ENCODE measurements around the gene OFD1.

Gene OFD1

DNA sequence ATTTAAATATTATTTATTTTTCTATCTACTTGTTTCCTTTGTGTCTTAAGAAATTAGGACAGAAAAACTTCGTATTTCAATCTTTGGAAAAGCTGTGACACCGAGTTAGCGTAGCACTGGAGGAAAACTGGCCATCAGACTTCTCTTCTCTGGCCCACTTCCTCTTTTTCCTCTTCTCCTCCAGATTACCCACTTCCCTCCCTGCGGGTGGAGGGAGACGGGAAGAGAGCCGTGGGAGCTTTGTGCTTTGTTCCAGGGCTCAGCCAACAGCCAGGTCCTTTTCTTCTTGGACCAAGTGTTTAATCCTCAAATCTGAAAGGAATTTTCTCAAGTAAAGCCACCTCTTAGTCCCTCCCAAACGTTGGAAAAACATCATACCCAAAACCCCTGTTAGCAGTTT lies 29.7 kb downstream of the OFD1 start:
- H3K4me3 ChIP-seq (IDR thresholded peaks at IDR 0.05; ENCODE audit: insufficient read depth, low read depth, low read length) = no peak overlapping the region
- no peak overlapping the region for H3K9ac ChIP-seq
- H3K4me1 ChIP-seq (ENCODE audit: low read depth, poor library complexity, severe bottlenecking) = peaks cover 7% of the 10 kb centered on the region
- no peaks in the 10 kb centered on the region for H3K79me2 ChIP-seq (ENCODE audit: insufficient read depth, low read depth)
- no peak overlapping the region for H3K27ac ChIP-seq
- no peaks in the 10 kb centered on the region for H4K20me1 ChIP-seq (ENCODE audit: insufficient read depth)
- no peaks in the 10 kb centered on the region; the same call in 1 of the 2 replicates for H3K36me3 ChIP-seq (ENCODE audit: insufficient read depth)
- no peak overlapping the region for H2AFZ ChIP-seq (ENCODE audit: low read depth)
- TF ChIP-seq, protein P1, sequence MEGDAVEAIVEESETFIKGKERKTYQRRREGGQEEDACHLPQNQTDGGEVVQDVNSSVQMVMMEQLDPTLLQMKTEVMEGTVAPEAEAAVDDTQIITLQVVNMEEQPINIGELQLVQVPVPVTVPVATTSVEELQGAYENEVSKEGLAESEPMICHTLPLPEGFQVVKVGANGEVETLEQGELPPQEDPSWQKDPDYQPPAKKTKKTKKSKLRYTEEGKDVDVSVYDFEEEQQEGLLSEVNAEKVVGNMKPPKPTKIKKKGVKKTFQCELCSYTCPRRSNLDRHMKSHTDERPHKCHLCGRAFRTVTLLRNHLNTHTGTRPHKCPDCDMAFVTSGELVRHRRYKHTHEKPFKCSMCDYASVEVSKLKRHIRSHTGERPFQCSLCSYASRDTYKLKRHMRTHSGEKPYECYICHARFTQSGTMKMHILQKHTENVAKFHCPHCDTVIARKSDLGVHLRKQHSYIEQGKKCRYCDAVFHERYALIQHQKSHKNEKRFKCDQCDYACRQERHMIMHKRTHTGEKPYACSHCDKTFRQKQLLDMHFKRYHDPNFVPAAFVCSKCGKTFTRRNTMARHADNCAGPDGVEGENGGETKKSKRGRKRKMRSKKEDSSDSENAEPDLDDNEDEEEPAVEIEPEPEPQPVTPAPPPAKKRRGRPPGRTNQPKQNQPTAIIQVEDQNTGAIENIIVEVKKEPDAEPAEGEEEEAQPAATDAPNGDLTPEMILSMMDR (conservative IDR thresholded peaks at IDR 0.05; ENCODE audit: low read depth, low read length) = no peak
- H3K4me2 ChIP-seq = no peak overlapping the region
- no peaks in the 10 kb centered on the region for H3K27me3 ChIP-seq (ENCODE audit: insufficient read depth, low read depth)

DNA sequence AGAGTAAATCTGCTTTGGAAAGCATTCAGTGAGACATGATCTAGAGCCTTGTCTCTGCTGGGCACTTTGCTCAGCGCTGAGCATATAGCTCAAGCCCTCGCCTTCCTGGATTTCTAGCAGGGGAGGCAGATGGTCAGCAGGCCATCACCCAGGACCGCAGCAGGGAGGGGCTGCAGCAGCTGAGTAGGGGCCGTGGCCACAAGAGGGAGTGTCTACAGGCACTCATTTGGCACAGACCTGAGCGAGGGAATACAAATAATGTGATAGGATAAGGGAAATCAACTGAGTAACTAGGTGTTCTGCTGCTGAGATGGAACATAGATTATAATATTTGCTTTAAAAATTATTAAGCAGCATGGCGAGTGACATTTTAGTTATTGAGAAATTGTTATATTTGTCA lies 30.2 kb downstream of the OFD1 start:
- no peaks in the 10 kb centered on the region for H3K79me2 ChIP-seq (ENCODE audit: insufficient read depth, low read depth)
- peaks cover 3% of the 10 kb centered on the region for H3K4me1 ChIP-seq (ENCODE audit: low read depth, poor library complexity, severe bottlenecking)
- H4K20me1 ChIP-seq (ENCODE audit: insufficient read depth) = no peaks in the 10 kb centered on the region
- H3K36me3 ChIP-seq (ENCODE audit: insufficient read depth) = no peaks in the 10 kb centered on the region; the same call in 1 of the 2 replicates
- no peak overlapping the region for H2AFZ ChIP-seq (ENCODE audit: low read depth)
- no peak overlapping the region for H3K9ac ChIP-seq
- H3K27ac ChIP-seq = no peak overlapping the region
- TF ChIP-seq, protein P1 (conservative IDR thresholded peaks at IDR 0.05; ENCODE audit: low read depth, low read length) = no peak
- no peak overlapping the region for H3K4me2 ChIP-seq
- no peaks in the 10 kb centered on the region for H3K27me3 ChIP-seq (ENCODE audit: insufficient read depth, low read depth)
- H3K4me3 ChIP-seq (IDR thresholded peaks at IDR 0.05; ENCODE audit: insufficient read depth, low read depth, low read length) = no peak overlapping the region

DNA sequence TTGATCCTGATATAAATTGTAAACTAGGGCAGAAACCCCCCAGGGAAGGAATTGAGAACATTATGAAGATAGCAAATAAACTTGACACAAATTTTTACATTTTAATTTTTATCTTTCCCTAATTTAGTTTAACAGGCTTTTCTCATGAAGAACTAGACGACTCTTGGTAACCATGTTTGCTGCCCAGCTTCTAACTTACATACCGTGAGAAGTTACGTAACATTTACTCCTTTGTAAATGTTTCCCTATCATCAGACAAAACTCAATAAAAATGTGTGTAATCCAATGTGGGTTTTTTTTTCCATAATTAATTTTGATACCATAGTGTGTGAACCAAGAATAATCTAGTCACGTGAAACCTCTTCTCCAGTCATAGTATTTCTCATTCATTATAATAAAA lies 34.4 kb downstream of the OFD1 start:
- Histone ChIP-seq H3K9ac (no peak overlapping the region), H4K20me1 (ENCODE audit: insufficient read depth) (no peaks in the 10 kb centered on the region), H3K4me1 (ENCODE audit: low read depth, poor library complexity, severe bottlenecking) (no peaks in the 10 kb centered on the region), H3K27me3 (ENCODE audit: insufficient read depth, low read depth) (no peaks in the 10 kb centered on the region), H3K79me2 (ENCODE audit: insufficient read depth, low read depth) (no peaks in the 10 kb centered on the region), H2AFZ (ENCODE audit: low read depth) (no peak overlapping the region), H3K36me3 (ENCODE audit: insufficient read depth) (no peaks in the 10 kb centered on the region), H3K4me2 (no peak overlapping the region), H3K27ac (no peak overlapping the region), H3K4me3 (IDR thresholded peaks at IDR 0.05; ENCODE audit: insufficient read depth, low read depth, low read length) (no peak overlapping the region)
- TF ChIP-seq, protein P1 (conservative IDR thresholded peaks at IDR 0.05; ENCODE audit: low read depth, low read length) = no peak

DNA sequence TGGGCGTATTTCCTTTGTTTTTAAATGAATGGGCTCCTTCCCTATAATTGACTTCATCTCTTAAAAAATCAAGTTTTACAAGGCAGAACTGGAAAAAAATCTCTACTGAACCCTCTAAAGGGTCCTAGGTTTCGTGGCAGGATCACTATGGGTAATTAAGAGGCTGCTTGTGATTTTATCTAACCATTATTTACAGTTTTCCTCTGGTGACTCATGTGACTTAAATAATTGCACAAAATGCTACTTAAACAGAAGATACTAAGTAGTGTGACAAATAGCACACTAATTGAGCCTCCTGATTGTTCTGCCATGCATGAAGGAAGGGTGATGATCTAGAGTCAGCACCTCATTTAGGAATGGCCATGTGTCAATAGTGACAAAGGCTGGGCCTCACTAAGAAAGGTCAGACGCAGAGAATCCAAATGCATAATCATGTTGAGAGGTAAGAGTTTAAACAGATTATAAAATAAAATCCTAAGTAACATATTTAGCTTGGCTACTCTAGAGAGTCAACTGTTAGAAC lies 35.5 kb downstream of the OFD1 start:
- H3K36me3 ChIP-seq (ENCODE audit: insufficient read depth) = no peaks in the 10 kb centered on the region
- no peaks in the 10 kb centered on the region for H3K4me1 ChIP-seq (ENCODE audit: low read depth, poor library complexity, severe bottlenecking)
- TF ChIP-seq, protein P1 (conservative IDR thresholded peaks at IDR 0.05; ENCODE audit: low read depth, low read length) = no peak

More for the DNA sequence above, 35.5 kb downstream of the OFD1 start:
- Histone ChIP-seq H3K79me2 (ENCODE audit: insufficient read depth, low read depth) (no peaks in the 10 kb centered on the region), H3K4me2 (no peak overlapping the region), H3K27ac (no peak overlapping the region), H4K20me1 (ENCODE audit: insufficient read depth) (no peaks in the 10 kb centered on the region), H3K4me3 (IDR thresholded peaks at IDR 0.05; ENCODE audit: insufficient read depth, low read depth, low read length) (no peak overlapping the region), H2AFZ (ENCODE audit: low read depth) (no peak overlapping the region), H3K9ac (no peak overlapping the region), H3K27me3 (ENCODE audit: insufficient read depth, low read depth) (no peaks in the 10 kb centered on the region)

Data from KMS-11 (cell line).